H4 (cell line): Measurements from ENCODE around the gene RGS7. TPM values are rescaled to one million over a fixed set of nuclear protein-coding genes. Genes with fewer than 3 reads are reported as not detected.
"Not testable (repeated sequence)": the region's sequence is repeated elsewhere in the genome, so short reads cannot be mapped to it uniquely, and the experiment has no call there.

Source experiments
- DNase-seq: peaks from one replicate; pipeline ENCODE4 v3.0.0-alpha.2; 2015; ENCODE audit warnings: low spot score
- total RNA-seq: library from RNA; depleted of rRNA; stranded (reverse); fragments of >200 nt; shearing (Covaris generic); gene quantifications from 2 replicates; pipeline ENCODE4 v1.2.3, GENCODE V29; 2014

RGS7 gene
- total RNA-seq, 1 experiment from 2014 or later: 0.23 TPM

GRCh38 chr1:241332037-241332409 is 25.0 kb downstream of the RGS7 start:
- no peak for DNase-seq

- no peak for DNase-seq
Measured at GRCh38 chr1:241331328-241332036, 25.5 kb downstream of the RGS7 start.

GRCh38 chr1:241330619-241331327 is 26.2 kb downstream of the RGS7 start:
- no peak for DNase-seq

GRCh38 chr1:241325456-241325855 is 31.5 kb downstream of the RGS7 start:
- DNase-seq: no peak

- peak; percentile 11 for DNase-seq
Measured at GRCh38 chr1:241323514-241324195, 33.4 kb downstream of the RGS7 start.

GRCh38 chr1:241317676-241318075 is 39.3 kb downstream of the RGS7 start:
- DNase-seq: no peak

- no peak for DNase-seq
Measured at GRCh38 chr1:241316372-241316771, 40.6 kb downstream of the RGS7 start.

- DNase-seq: peak; percentile 7
Measured at GRCh38 chr1:241311056-241311746, 45.8 kb downstream of the RGS7 start.

- DNase-seq: no peak
Measured at GRCh38 chr1:241310451-241310850, 46.6 kb downstream of the RGS7 start.

GRCh38 chr1:241309651-241310050 is 47.4 kb downstream of the RGS7 start:
- no peak for DNase-seq

- no peak for DNase-seq
Measured at GRCh38 chr1:241308471-241308870, 48.5 kb downstream of the RGS7 start.

GRCh38 chr1:241308011-241308410 is 49.0 kb downstream of the RGS7 start:
- no peak for DNase-seq

GRCh38 chr1:241306125-241306790 is 50.7 kb downstream of the RGS7 start:
- no peak for DNase-seq

- not testable (repeated sequence) for DNase-seq
Measured at GRCh38 chr1:241302024-241302423, 55.0 kb downstream of the RGS7 start.

GRCh38 chr1:241299347-241299746 is 57.7 kb downstream of the RGS7 start:
- no peak for DNase-seq

- DNase-seq: no peak
Measured at GRCh38 chr1:241292973-241293372, 64.0 kb downstream of the RGS7 start.

- DNase-seq: not testable (repeated sequence)
Measured at GRCh38 chr1:241291548-241291947, 65.5 kb downstream of the RGS7 start.

- no peak for DNase-seq
Measured at GRCh38 chr1:241286486-241286885, 70.5 kb downstream of the RGS7 start.

- no peak for DNase-seq
Measured at GRCh38 chr1:241276391-241276790, 80.6 kb downstream of the RGS7 start.

GRCh38 chr1:241275981-241276380 is 81.0 kb downstream of the RGS7 start:
- DNase-seq: no peak

GRCh38 chr1:241275226-241275625 is 81.8 kb downstream of the RGS7 start:
- no peak for DNase-seq

- DNase-seq: no peak
Measured at GRCh38 chr1:241274693-241275092, 82.3 kb downstream of the RGS7 start.
